PC-3 (cell line): ENCODE measurements around the gene HPF1. TPM values are rescaled to one million over a fixed set of nuclear protein-coding genes. Genes with fewer than 3 reads are reported as not detected.

ENCODE experiments used
- ATAC-seq: fragments of 200-7000 bp; cut with Tn5 transposase; 2 replicates; pipeline ENCODE4 v1.9.1; 2020; ENCODE audit warnings: mild to moderate bottlenecking, moderate library complexity
- BruUV-seq: library from RNA; stranded (reverse); fragments of 400-500 nt; replicated peaks from 2 replicates; lab custom pipeline; 2021; lab: Mats Ljungman, UMichigan
- CTCF ChIA-PET: fragments of 300-600 bp; sonication (Branson Sonifier 250); formaldehyde crosslinking; loops from one replicate; lab custom pipeline; 2022; ENCODE audit warnings: antibody characterized with exemption; lab: Charles Lee
- POLR2A ChIA-PET: fragments of 300-600 bp; sonication (Branson Sonifier 250); formaldehyde crosslinking; loops from one replicate; lab custom pipeline; 2022; ENCODE audit warnings: antibody characterized with exemption; ENCODE audit not compliant: unreplicated experiment; lab: Charles Lee
- DNase-seq: peaks from one replicate; pipeline ENCODE4 v3.0.0-alpha.2; 2015
- H2AFZ ChIP-seq: fragments of 300-600 bp; sonication (generic); 2 replicates; pipeline ENCODE4 v1.6.0; 2016; ENCODE audit warnings: antibody characterized with exemption, low read length
- H3F3A ChIP-seq: fragments of 300-600 bp; sonication (generic); one replicate; pipeline ENCODE4 v1.6.0; 2017; ENCODE audit warnings: antibody characterized with exemption, low read length, control low read depth, mild to moderate bottlenecking; ENCODE audit not compliant: unreplicated experiment
- H3K27ac ChIP-seq: fragments of 300-600 bp; sonication (generic); 2 replicates; pipeline ENCODE4 v1.5.1; 2016; ENCODE audit warnings: mild to moderate bottlenecking, low read length
- H3K27me3 ChIP-seq: fragments of 300-600 bp; sonication (generic); 2 replicates; pipeline ENCODE4 v1.6.1; 2016; ENCODE audit warnings: low read length, mixed read lengths
- H3K36me3 ChIP-seq: fragments of 300-600 bp; sonication (generic); 2 replicates; pipeline ENCODE4 v1.6.1; 2016; ENCODE audit warnings: low read depth, mixed run types, low read length, mixed read lengths
- H3K4me1 ChIP-seq: fragments of 300-600 bp; sonication (generic); 2 replicates; pipeline ENCODE4 v1.5.1; 2016; ENCODE audit warnings: low read length; ENCODE audit not compliant: insufficient read depth
- H3K4me2 ChIP-seq: fragments of 300-600 bp; sonication (generic); 2 replicates; pipeline ENCODE4 v1.6.0; 2016; ENCODE audit warnings: low read length
- H3K4me3 ChIP-seq: fragments of 300-600 bp; sonication (generic); 2 replicates; pipeline ENCODE4 v1.5.1; 2016; ENCODE audit warnings: mild to moderate bottlenecking, low read length, mixed read lengths
- H3K79me2 ChIP-seq: fragments of 300-600 bp; sonication (generic); 2 replicates; pipeline ENCODE4 v1.6.1; 2017; ENCODE audit warnings: low read length, mixed read lengths
- H3K9ac ChIP-seq: fragments of 300-600 bp; sonication (generic); 2 replicates; pipeline ENCODE4 v1.6.0; 2016; ENCODE audit warnings: mild to moderate bottlenecking, low read length
- H3K9me2 ChIP-seq: fragments of 300-600 bp; sonication (generic); replicated peaks from 2 replicates; pipeline ENCODE4 v1.6.1; 2016; ENCODE audit warnings: mixed run types, low read length, mixed read lengths
- H3K9me3 ChIP-seq: fragments of 300-600 bp; sonication (generic); 2 replicates; pipeline ENCODE4 v1.6.1; 2016; ENCODE audit warnings: low read length, mixed read lengths
- H4K20me1 ChIP-seq: fragments of 300-600 bp; sonication (generic); 2 replicates; pipeline ENCODE4 v1.6.1; 2016; ENCODE audit warnings: low read length, mixed read lengths
- CTCF ChIP-seq: fragments of 300-600 bp; sonication (generic); conservative IDR thresholded peaks from 2 replicates; pipeline ENCODE4 v1.5.1; 2017; ENCODE audit warnings: antibody characterized with exemption, low read depth, mild to moderate bottlenecking, low read length
- EZH2 ChIP-seq: fragments of 300-600 bp; sonication (generic); IDR thresholded peaks from one replicate; pipeline ENCODE4 v1.6.1; 2017; ENCODE audit warnings: antibody characterized with exemption, mild to moderate bottlenecking, low read length; ENCODE audit not compliant: unreplicated experiment
- EZH2phosphoT487 ChIP-seq: fragments of 300-600 bp; sonication (generic); IDR thresholded peaks from 2 replicates; pipeline ENCODE4 v1.6.1; 2018; ENCODE audit warnings: mild to moderate bottlenecking, antibody characterized with exemption, low read length, borderline replicate concordance
- intact Hi-C: fragments of 100-400 bp; cut with micrococcal nuclease; formaldehyde crosslinking; loops from 2 replicates; pipeline ENCODE4 v1.9.0; 2023
- total RNA-seq: library from RNA; depleted of rRNA; stranded (reverse); fragments of >200 nt; gene quantifications from 2 replicates; pipeline ENCODE4 v1.2.3, GENCODE V29; 2014

HPF1 gene
- total RNA-seq, 1 experiment from 2014 or later: 10.6 TPM

GRCh38 chr4:169730564-169730963, 27.2 kb downstream of the HPF1 start:
- Histone ChIP-seq H3K9me2 (no peaks in the 10 kb centered on the region), H4K20me1 (no peaks in the 10 kb centered on the region), H3K4me3 (no peak overlapping the region), H3K27me3 (no peaks in the 10 kb centered on the region), H3K9ac (no peak overlapping the region), H3K27ac (no peak overlapping the region), H3F3A (no peaks in the 10 kb centered on the region), H3K79me2 (no peaks in the 10 kb centered on the region), H3K4me2 (no peak overlapping the region), H3K9me3 (no peaks in the 10 kb centered on the region), H2AFZ (no peak overlapping the region), H3K36me3 (no peaks in the 10 kb centered on the region), H3K4me1 (no peaks in the 10 kb centered on the region)
- intact Hi-C loops: no loop called here
- ChIA-PET CTCF (no interaction called here), POLR2A (interaction anchor here (0.6 kb wide), 1 partner anchor 23 kb away, joined by 3 read pairs; no protein-coding TSS in a partner anchor)
- TF ChIP-seq EZH2: no peak
- TF ChIP-seq EZH2phosphoT487: no peak
- ATAC-seq (no peak), DNase-seq (no peak)
- no TSS peak for BruUV-seq

DNA sequence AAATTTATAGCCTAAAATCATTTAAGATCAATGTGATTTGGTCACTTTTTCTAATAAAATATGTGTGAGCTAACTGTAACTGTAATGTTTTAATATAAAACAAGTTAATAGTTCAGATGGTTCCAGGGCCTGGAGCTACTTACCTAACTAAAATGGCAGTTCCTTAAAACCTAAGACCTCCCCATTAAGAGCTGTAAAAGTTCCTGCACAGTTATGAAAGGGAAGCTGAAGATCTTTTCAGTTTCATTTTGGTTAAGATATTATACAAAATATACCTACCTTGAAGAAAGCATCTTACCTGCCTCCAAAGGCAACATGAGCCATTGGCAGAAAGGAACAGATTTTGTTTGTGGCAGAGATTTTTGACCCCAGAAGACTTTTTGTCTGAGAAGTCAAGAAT, 30.1 kb downstream of the HPF1 start:
- TF ChIP-seq EZH2phosphoT487 (no peak), EZH2 (no peak), CTCF (no peak)
- H3F3A ChIP-seq: no peaks in the 10 kb centered on the region
- H3K4me1 ChIP-seq: no peaks in the 10 kb centered on the region
- H3K9me3 ChIP-seq: no peaks in the 10 kb centered on the region
- H3K27me3 ChIP-seq: no peaks in the 10 kb centered on the region
- BruUV-seq: no TSS peak
- no peak overlapping the region for H2AFZ ChIP-seq
- no peak overlapping the region for H3K9ac ChIP-seq
- no peak overlapping the region for H3K4me3 ChIP-seq
- ChIA-PET CTCF (no interaction called here), POLR2A (no interaction called here)
- intact Hi-C loops: no loop called here
- no peaks in the 10 kb centered on the region for H3K79me2 ChIP-seq
- no peaks in the 10 kb centered on the region for H4K20me1 ChIP-seq
- ATAC-seq (no peak), DNase-seq (no peak)
- H3K9me2 ChIP-seq: no peaks in the 10 kb centered on the region
- H3K4me2 ChIP-seq: no peak overlapping the region
- no peaks in the 10 kb centered on the region for H3K36me3 ChIP-seq
- no peak overlapping the region for H3K27ac ChIP-seq

DNA sequence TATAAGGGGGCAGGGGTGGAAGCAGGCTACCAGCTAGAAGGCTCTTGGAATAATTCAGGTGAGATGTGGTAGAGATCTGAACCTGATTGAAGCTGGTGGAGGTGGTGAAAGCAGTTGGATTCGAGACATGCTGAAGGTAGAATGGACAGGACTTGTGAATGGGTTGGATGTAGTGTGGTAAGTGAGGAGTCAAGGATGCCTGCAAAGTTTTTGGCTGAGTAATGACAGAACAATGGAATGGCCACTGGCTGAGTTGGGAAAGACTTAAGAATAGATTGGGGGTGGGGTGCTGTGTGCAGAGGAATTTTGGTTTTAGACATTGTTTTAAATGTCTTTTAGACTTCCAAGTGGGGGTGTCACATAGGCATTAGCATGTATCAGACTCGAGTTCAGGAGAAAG, 33.5 kb downstream of the HPF1 start:
- no peaks in the 10 kb centered on the region for H3F3A ChIP-seq
- ATAC-seq: no peak
- no peak overlapping the region for H3K9ac ChIP-seq
- H2AFZ ChIP-seq: no peak overlapping the region
- POLR2A ChIA-PET: no interaction called here
- CTCF ChIA-PET: no interaction called here
- no peaks in the 10 kb centered on the region for H3K36me3 ChIP-seq
- no peak overlapping the region for H3K4me3 ChIP-seq
- no peaks in the 10 kb centered on the region for H3K4me1 ChIP-seq
- intact Hi-C loops: loop anchor here (5.0 kb wide), 1 partner anchor 62 kb away; no protein-coding TSS in a partner anchor
- no TSS peak for BruUV-seq
- DNase-seq: no peak
- no peaks in the 10 kb centered on the region for H3K79me2 ChIP-seq
- no peak for TF ChIP-seq EZH2phosphoT487
- TF ChIP-seq EZH2: no peak
- no peak for TF ChIP-seq CTCF
- no peaks in the 10 kb centered on the region for H3K9me2 ChIP-seq
- H3K27me3 ChIP-seq: no peaks in the 10 kb centered on the region
- no peaks in the 10 kb centered on the region for H4K20me1 ChIP-seq
- no peak overlapping the region for H3K27ac ChIP-seq
- no peak overlapping the region for H3K4me2 ChIP-seq
- no peaks in the 10 kb centered on the region for H3K9me3 ChIP-seq
